HepG2 (cell line): ENCODE data around the gene ARMH1. TPM values are rescaled to one million over a fixed set of nuclear protein-coding genes. Genes with fewer than 3 reads are reported as not detected.
A peak's percentile ranks its signal among the peaks of the same experiment; 100 is the strongest.

Source experiments
- ARHGAP35 ChIP-seq: sonication (generic); formaldehyde crosslinking; IDR thresholded peaks from 2 replicates; pipeline ENCODE4 v1.9.0; 2022; ENCODE audit warnings: mild to moderate bottlenecking, inconsistent platforms, moderate library complexity, missing genetic modification reagents, borderline replicate concordance
- CCDC6 ChIP-seq: sonication (generic); formaldehyde crosslinking; IDR thresholded peaks from 2 replicates; pipeline ENCODE4 v1.8.1; 2022; ENCODE audit warnings: mild to moderate bottlenecking, missing genetic modification reagents, moderate library complexity
- GATA4 ChIP-seq: sonication (generic); IDR thresholded peaks from 2 replicates; pipeline ENCODE4 v1.6.1; 2016; ENCODE audit warnings: antibody characterized with exemption, low read depth, borderline replicate concordance
- GTF3A ChIP-seq: sonication (generic); formaldehyde crosslinking; conservative IDR thresholded peaks from 2 replicates; pipeline ENCODE4 v1.4.0; 2020; ENCODE audit warnings: mild to moderate bottlenecking, missing genetic modification reagents
- GZF1 ChIP-seq: sonication (generic); formaldehyde crosslinking; IDR thresholded peaks from 2 replicates; pipeline ENCODE4 v1.5.1; 2020; ENCODE audit warnings: mild to moderate bottlenecking, missing genetic modification reagents
- HBP1 ChIP-seq: IDR thresholded peaks from 2 replicates; pipeline ENCODE4 v1.6.1; 2016; ENCODE audit warnings: low read depth, control low read depth
- HDAC2 ChIP-seq: sonication (generic); formaldehyde crosslinking; IDR thresholded peaks from 2 replicates; pipeline ENCODE4 v1.4.0; 2020; ENCODE audit warnings: missing genetic modification reagents
- KAT8 ChIP-seq: IDR thresholded peaks from 2 replicates; pipeline ENCODE4 v1.6.1; 2016; ENCODE audit warnings: missing genetic modification reagents, missing compliant biosample characterization
- NFATC3 ChIP-seq: sonication (generic); formaldehyde crosslinking; IDR thresholded peaks from 2 replicates; pipeline ENCODE4 v1.5.1; 2020; ENCODE audit warnings: mild to moderate bottlenecking, missing genetic modification reagents
- NFIB ChIP-seq: sonication (generic); formaldehyde crosslinking; IDR thresholded peaks from 2 replicates; pipeline ENCODE4 v1.9.0; 2021; ENCODE audit warnings: missing genetic modification reagents, mild to moderate bottlenecking, borderline replicate concordance
- PPARG ChIP-seq: conservative IDR thresholded peaks from 2 replicates; pipeline ENCODE4 v1.6.1; 2016; ENCODE audit warnings: missing biosample characterization, missing genetic modification reagents
- RFX5 ChIP-seq: IDR thresholded peaks from 2 replicates; pipeline ENCODE4 v1.6.1; 2011; ENCODE audit warnings: low read depth, low read length, improper control_type of control experiment
- RFXAP ChIP-seq: sonication (generic); formaldehyde crosslinking; IDR thresholded peaks from 2 replicates; pipeline ENCODE4 v1.4.0; 2020; ENCODE audit warnings: missing genetic modification reagents, borderline replicate concordance
- TARDBP ChIP-seq: sonication (generic); formaldehyde crosslinking; IDR thresholded peaks from 2 replicates; pipeline ENCODE4 v1.8.0; 2022; ENCODE audit warnings: mild to moderate bottlenecking, missing genetic modification reagents
- TFAP4 ChIP-seq: sonication (generic); IDR thresholded peaks from 2 replicates; pipeline ENCODE4 v1.6.1; 2016; ENCODE audit warnings: low read depth, borderline replicate concordance
- ZC3H4 ChIP-seq: sonication (generic); formaldehyde crosslinking; IDR thresholded peaks from 2 replicates; pipeline ENCODE4 v1.4.0; 2020; ENCODE audit warnings: missing genetic modification reagents, borderline replicate concordance
- ZNF260 ChIP-seq: sonication (generic); formaldehyde crosslinking; IDR thresholded peaks from 2 replicates; pipeline ENCODE4 v1.4.0; 2020; ENCODE audit warnings: missing genetic modification reagents, low read depth, mild to moderate bottlenecking, borderline replicate concordance
- ZNF432 ChIP-seq: sonication (generic); formaldehyde crosslinking; IDR thresholded peaks from 2 replicates; pipeline ENCODE4 v1.5.0; 2020; ENCODE audit warnings: missing genetic modification reagents, mild to moderate bottlenecking, borderline replicate concordance
- ZNF441 ChIP-seq: sonication (generic); formaldehyde crosslinking; IDR thresholded peaks from 2 replicates; pipeline ENCODE4 v1.7.0; 2021; ENCODE audit warnings: missing genetic modification reagents, borderline replicate concordance
- polyA plus RNA-seq, 8 experiments: library from polyadenylated mRNA; depleted of rRNA in 3 of 8; stranded (reverse) in 7 of 8; unstranded in 1 of 8; fragments of >200 nt; fragmentation: Illumina TruSeq in 4 of 8; extraction: Trizol in 4 of 8; gene quantifications; 2 replicates each; pipeline versions ENCODE4 v1.2.1 to v1.2.3, GENCODE V29; 2011 to 2016; ENCODE audit warnings: low read depth in 4 of 8, missing spikeins in 1 of 8, mixed read lengths in 1 of 8; ENCODE audit not compliant: insufficient read depth in 1 of 8
- total RNA-seq, 5 experiments: library from RNA; depleted of rRNA; stranded (reverse); fragments of >200 nt; fragmentation: Illumina TruSeq; extraction: Trizol; gene quantifications; 2 replicates each; pipeline ENCODE4 v1.2.3, GENCODE V29; 2016; ENCODE audit warnings: low read depth in 1 of 5
- TF ChIP-seq, protein P1 (sequence below): sonication (generic); formaldehyde crosslinking; IDR thresholded peaks from 2 replicates; pipeline ENCODE4 v1.4.0; 2020; ENCODE audit warnings: low read depth, mild to moderate bottlenecking, missing genetic modification reagents
- TF ChIP-seq, protein P2 (sequence below): sonication (generic); formaldehyde crosslinking; IDR thresholded peaks from 2 replicates; pipeline ENCODE4 v1.8.1; 2023; ENCODE audit warnings: mild to moderate bottlenecking, missing genetic modification reagents
- TF ChIP-seq, protein P3 (sequence below): sonication (generic); formaldehyde crosslinking; IDR thresholded peaks from 2 replicates; pipeline ENCODE4 v1.8.0; 2022; ENCODE audit warnings: missing genetic modification reagents, mild to moderate bottlenecking, borderline replicate concordance

The ARMH1 gene
- total and polyA plus RNA-seq, 2 of the 13 experiments (the other 11 are each of a cell fraction or from before 2014, with no cell fraction given) = 0.69 TPM; not detected in 1

DNA sequence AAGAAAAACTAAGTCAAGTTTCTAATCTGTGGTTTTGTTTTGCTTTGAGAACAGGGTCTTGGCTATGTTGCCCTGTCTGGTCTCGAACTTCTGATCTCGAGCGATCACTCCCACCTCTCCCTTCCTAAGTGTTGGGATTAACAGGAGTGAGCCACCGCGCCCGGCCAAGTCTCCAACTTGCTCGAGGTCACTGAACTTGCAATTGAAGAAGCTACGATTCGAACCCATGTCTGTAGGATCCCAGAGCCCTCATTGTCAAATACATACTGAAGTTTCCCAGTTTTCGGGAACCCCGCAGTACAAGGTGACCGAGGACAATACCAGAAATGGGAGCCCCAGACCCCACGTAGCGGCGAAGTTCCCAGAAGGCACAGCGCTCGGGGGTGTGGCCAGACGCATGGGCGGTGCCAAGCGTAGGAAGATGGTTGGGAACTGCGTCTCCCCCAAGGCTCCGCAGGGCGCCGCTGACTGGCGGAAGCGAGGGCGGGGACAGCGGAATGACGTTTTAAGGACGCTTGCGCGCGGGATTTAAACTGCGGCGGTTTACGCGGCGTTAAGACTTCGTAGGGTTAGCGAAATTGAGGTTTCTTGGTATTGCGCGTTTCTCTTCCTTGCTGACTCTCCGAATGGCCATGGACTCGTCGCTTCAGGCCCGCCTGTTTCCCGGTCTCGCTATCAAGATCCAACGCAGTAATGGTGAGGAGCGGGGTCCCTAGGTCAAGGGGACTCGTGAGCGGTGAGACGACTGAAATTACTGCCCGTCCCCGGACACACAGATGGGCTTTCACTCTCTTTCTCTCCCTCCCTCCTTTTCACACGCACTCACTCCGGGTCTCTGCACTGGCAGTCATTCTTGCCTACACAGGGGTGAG lies 65.0 kb downstream of the ARMH1 start, which contains the start of gene KIF2C (continued):
- TF ChIP-seq CCDC6 (CRISPR knock-in tag) (peak; percentile 38; the same call in 1 of the 2 replicates), TFAP4 (no peak), GZF1 (CRISPR knock-in tag) (no peak), GATA4 (peak; percentile 53; the same call in 1 of the 2 replicates), ZNF441 (no peak), NFATC3 (CRISPR knock-in tag) (0 out of 2 replicates have a peak, but pooled peaks have one; percentile 20), HDAC2 (CRISPR knock-in tag) (peak; percentile 46; the same call in 1 of the 2 replicates), ZC3H4 (CRISPR knock-in tag) (no peak), ZNF432 (CRISPR knock-in tag) (no peak), ZNF260 (no peak), RFXAP (no peak), NFIB (CRISPR knock-in tag) (no peak), TARDBP (peak; percentile 59; the same call in 1 of the 2 replicates), PPARG (CRISPR knock-in tag) (no peak), ARHGAP35 (CRISPR knock-in tag) (peak; percentile 58; the same call in 1 of the 2 replicates), RFX5 (0 out of 2 replicates have a peak, but pooled peaks have one; percentile 44), HBP1 (peak; percentile 79), GTF3A (CRISPR knock-in tag) (0 out of 2 replicates have a peak, but pooled peaks have one; percentile 41), KAT8 (peak; percentile 88)
- TF ChIP-seq, protein P1, sequence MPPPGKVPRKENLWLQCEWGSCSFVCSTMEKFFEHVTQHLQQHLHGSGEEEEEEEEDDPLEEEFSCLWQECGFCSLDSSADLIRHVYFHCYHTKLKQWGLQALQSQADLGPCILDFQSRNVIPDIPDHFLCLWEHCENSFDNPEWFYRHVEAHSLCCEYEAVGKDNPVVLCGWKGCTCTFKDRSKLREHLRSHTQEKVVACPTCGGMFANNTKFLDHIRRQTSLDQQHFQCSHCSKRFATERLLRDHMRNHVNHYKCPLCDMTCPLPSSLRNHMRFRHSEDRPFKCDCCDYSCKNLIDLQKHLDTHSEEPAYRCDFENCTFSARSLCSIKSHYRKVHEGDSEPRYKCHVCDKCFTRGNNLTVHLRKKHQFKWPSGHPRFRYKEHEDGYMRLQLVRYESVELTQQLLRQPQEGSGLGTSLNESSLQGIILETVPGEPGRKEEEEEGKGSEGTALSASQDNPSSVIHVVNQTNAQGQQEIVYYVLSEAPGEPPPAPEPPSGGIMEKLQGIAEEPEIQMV (CRISPR knock-in tag) = no peak
- TF ChIP-seq, protein P2, sequence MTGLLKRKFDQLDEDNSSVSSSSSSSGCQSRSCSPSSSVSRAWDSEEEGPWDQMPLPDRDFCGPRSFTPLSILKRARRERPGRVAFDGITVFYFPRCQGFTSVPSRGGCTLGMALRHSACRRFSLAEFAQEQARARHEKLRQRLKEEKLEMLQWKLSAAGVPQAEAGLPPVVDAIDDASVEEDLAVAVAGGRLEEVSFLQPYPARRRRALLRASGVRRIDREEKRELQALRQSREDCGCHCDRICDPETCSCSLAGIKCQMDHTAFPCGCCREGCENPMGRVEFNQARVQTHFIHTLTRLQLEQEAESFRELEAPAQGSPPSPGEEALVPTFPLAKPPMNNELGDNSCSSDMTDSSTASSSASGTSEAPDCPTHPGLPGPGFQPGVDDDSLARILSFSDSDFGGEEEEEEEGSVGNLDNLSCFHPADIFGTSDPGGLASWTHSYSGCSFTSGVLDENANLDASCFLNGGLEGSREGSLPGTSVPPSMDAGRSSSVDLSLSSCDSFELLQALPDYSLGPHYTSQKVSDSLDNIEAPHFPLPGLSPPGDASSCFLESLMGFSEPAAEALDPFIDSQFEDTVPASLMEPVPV (CRISPR knock-in tag) = peak; percentile 96
- TF ChIP-seq, protein P3, sequence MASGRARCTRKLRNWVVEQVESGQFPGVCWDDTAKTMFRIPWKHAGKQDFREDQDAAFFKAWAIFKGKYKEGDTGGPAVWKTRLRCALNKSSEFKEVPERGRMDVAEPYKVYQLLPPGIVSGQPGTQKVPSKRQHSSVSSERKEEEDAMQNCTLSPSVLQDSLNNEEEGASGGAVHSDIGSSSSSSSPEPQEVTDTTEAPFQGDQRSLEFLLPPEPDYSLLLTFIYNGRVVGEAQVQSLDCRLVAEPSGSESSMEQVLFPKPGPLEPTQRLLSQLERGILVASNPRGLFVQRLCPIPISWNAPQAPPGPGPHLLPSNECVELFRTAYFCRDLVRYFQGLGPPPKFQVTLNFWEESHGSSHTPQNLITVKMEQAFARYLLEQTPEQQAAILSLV (CRISPR knock-in tag) = peak; percentile 81; the same call in 1 of the 2 replicates
